Measurements from ENCODE around the gene LRP1B. TPM values are rescaled to one million over a fixed set of nuclear protein-coding genes. Genes with fewer than 3 reads are reported as not detected.

LRP1B gene
- total RNA-seq, 4 donors from 2014 or later: 0.42 to 0.71 (median 0.65) TPM

GRCh38 chr2:140698636-140699035 is 1432.2 kb downstream of the LRP1B start:
- no peaks in the 10 kb centered on the region for H3K27me3 ChIP-seq
- H3K4me1 ChIP-seq: no peaks in the 10 kb centered on the region
- intact Hi-C loops (cut with DNase I): no loop called here
- H3K27ac ChIP-seq (replicated peaks in 1 of 4): no peak overlapping the region
- no peak overlapping the region for H3K4me3 ChIP-seq
- no peaks in the 10 kb centered on the region for H3K9me3 ChIP-seq
- TF ChIP-seq EP300 (IDR thresholded peaks at IDR 0.05): no peak
- no peak for TF ChIP-seq POLR2A (IDR thresholded peaks at IDR 0.05; ENCODE audit: low read depth)
- no peak for TF ChIP-seq POLR2AphosphoS5 (IDR thresholded peaks at IDR 0.05)
- TF ChIP-seq, protein P1, sequence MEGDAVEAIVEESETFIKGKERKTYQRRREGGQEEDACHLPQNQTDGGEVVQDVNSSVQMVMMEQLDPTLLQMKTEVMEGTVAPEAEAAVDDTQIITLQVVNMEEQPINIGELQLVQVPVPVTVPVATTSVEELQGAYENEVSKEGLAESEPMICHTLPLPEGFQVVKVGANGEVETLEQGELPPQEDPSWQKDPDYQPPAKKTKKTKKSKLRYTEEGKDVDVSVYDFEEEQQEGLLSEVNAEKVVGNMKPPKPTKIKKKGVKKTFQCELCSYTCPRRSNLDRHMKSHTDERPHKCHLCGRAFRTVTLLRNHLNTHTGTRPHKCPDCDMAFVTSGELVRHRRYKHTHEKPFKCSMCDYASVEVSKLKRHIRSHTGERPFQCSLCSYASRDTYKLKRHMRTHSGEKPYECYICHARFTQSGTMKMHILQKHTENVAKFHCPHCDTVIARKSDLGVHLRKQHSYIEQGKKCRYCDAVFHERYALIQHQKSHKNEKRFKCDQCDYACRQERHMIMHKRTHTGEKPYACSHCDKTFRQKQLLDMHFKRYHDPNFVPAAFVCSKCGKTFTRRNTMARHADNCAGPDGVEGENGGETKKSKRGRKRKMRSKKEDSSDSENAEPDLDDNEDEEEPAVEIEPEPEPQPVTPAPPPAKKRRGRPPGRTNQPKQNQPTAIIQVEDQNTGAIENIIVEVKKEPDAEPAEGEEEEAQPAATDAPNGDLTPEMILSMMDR (IDR thresholded peaks at IDR 0.05): no peak
- DNase-seq (ENCODE audit: extremely low spot score): no peak
- no peaks in the 10 kb centered on the region for H3K36me3 ChIP-seq
- WGBS: 84% methylated on average over 2 of the region's 2 CpGs

GRCh38 chr2:140696449-140696848 is 1434.4 kb downstream of the LRP1B start:
- no peak for TF ChIP-seq EP300 (IDR thresholded peaks at IDR 0.05)
- TF ChIP-seq POLR2AphosphoS5 (IDR thresholded peaks at IDR 0.05): no peak
- TF ChIP-seq POLR2A (IDR thresholded peaks at IDR 0.05; ENCODE audit: low read depth): no peak
- TF ChIP-seq, protein P1 (IDR thresholded peaks at IDR 0.05): no peak
- no peaks in the 10 kb centered on the region for H3K4me1 ChIP-seq
- no peak for DNase-seq (ENCODE audit: extremely low spot score)
- H3K27me3 ChIP-seq: no peaks in the 10 kb centered on the region
- no peaks in the 10 kb centered on the region for H3K36me3 ChIP-seq
- H3K27ac ChIP-seq (replicated peaks in 1 of 4): no peak overlapping the region
- H3K4me3 ChIP-seq: no peak overlapping the region
- no peaks in the 10 kb centered on the region for H3K9me3 ChIP-seq
- intact Hi-C loops (cut with DNase I): no loop called here
- 77% methylated on average over 3 of the region's 3 CpGs for WGBS

DNA sequence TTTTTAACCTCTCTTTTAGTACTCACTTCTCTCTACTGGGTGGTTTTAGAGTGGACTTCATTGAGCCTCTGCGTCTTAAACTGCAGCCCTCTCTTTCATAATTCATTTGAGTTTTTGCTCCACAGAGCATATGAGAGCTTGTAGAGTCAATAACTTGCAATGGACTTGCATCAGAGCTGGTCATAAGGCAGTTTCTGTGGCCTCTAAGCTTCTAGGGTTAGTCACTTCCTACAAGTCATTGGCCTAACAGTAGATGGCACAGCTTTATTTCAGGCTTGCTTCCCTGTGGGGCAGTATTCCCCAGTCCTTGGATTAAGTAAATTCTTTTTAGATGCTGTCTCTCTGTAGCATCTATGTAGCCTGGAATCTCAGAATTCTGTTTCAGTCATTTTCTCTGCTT is 1435.7 kb downstream of the LRP1B start:
- H3K9me3 ChIP-seq: no peaks in the 10 kb centered on the region
- intact Hi-C loops (cut with DNase I): no loop called here
- DNase-seq (ENCODE audit: extremely low spot score): no peak
- H3K4me3 ChIP-seq: no peak overlapping the region
- no peaks in the 10 kb centered on the region for H3K4me1 ChIP-seq
- no peak overlapping the region for H3K27ac ChIP-seq (replicated peaks in 1 of 4)
- WGBS: 89% methylated on average over 1 of the region's 1 CpG
- TF ChIP-seq, protein P1 (IDR thresholded peaks at IDR 0.05): no peak
- TF ChIP-seq POLR2A (IDR thresholded peaks at IDR 0.05; ENCODE audit: low read depth): no peak
- TF ChIP-seq EP300 (IDR thresholded peaks at IDR 0.05): no peak
- TF ChIP-seq POLR2AphosphoS5 (IDR thresholded peaks at IDR 0.05): no peak
- H3K27me3 ChIP-seq: no peaks in the 10 kb centered on the region
- H3K36me3 ChIP-seq: no peaks in the 10 kb centered on the region

DNA sequence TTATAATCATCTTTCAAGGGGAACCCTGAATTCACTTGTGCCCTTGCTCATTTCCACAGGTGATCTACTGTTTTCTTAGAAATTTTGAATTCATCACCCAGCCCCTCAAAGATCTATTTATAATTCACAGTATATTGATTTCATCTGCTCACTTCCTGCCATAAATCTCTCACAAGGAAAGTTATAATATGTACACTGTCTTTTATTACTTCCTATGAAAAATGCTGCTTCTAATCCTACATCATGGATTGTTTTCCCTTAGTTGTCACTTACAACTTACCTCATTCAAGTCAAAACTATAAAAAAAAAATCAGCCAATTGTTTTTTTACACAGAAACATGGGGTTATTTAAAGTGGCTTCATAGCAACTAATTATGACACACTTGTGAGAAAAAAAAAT is 1443.0 kb downstream of the LRP1B start:
- Histone ChIP-seq H3K36me3 (no peaks in the 10 kb centered on the region), H3K4me1 (no peaks in the 10 kb centered on the region), H3K27ac (replicated peaks in 1 of 4) (no peak overlapping the region), H3K9me3 (no peaks in the 10 kb centered on the region), H3K4me3 (no peak overlapping the region), H3K27me3 (no peaks in the 10 kb centered on the region)
- TF ChIP-seq POLR2AphosphoS5 (IDR thresholded peaks at IDR 0.05) (no peak), EP300 (IDR thresholded peaks at IDR 0.05) (no peak), POLR2A (IDR thresholded peaks at IDR 0.05; ENCODE audit: low read depth) (no peak)
- TF ChIP-seq, protein P1 (IDR thresholded peaks at IDR 0.05): no peak
- intact Hi-C loops (cut with DNase I): no loop called here
- DNase-seq (ENCODE audit: extremely low spot score): no peak

DNA sequence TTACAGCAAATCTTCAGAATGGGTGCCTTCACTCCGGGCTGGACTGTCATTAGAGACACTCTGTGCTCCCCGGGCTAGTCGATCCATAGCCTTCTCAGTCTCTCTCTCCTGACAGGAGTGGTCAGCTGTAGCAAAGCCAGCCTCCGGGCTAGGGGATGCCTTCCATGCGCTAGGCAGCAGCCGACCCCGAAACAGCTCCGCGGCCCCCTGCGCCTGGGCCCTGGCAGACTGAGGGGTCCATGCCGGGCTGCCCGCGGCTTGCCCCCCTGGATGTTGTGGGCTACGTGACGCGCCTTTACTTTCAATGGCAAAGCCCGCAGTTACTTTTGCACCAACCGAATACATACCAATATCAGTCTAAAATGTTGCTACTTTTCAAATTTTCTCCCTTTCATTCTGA is 1447.2 kb downstream of the LRP1B start:
- TF ChIP-seq POLR2A (IDR thresholded peaks at IDR 0.05; ENCODE audit: low read depth) (no peak), POLR2AphosphoS5 (IDR thresholded peaks at IDR 0.05) (no peak), EP300 (IDR thresholded peaks at IDR 0.05) (no peak)
- TF ChIP-seq, protein P1 (IDR thresholded peaks at IDR 0.05): no peak
- Histone ChIP-seq H3K27ac (replicated peaks in 1 of 4) (no peak overlapping the region), H3K27me3 (no peaks in the 10 kb centered on the region), H3K4me3 (no peak overlapping the region), H3K4me1 (no peaks in the 10 kb centered on the region), H3K9me3 (no peaks in the 10 kb centered on the region), H3K36me3 (no peaks in the 10 kb centered on the region)
- WGBS: 89% methylated on average over 18 of the region's 18 CpGs
- intact Hi-C loops (cut with DNase I): no loop called here
- no peak for DNase-seq (ENCODE audit: extremely low spot score)

Data from esophagus muscularis mucosa (tissue), 4 donors.